K562 (cell line): Measurements from ENCODE around the gene CPED1. TPM values are rescaled to one million over a fixed set of nuclear protein-coding genes. Genes with fewer than 3 reads are reported as not detected.

Experiments used
- ATF7 ChIP-seq: fragments of 450-650 bp; IDR thresholded peaks from 2 replicates; pipeline ENCODE4 v1.7.1; 2014; ENCODE audit warnings: mild to moderate bottlenecking, moderate library complexity
- ETV6 ChIP-seq, 3 experiments: fragments of 150-350 bp in 1 of 3; sonication (generic) in 1 of 3; formaldehyde crosslinking in 1 of 3; IDR thresholded peaks; 2 replicates each; pipeline versions ENCODE4 v1.6.1 to v1.8.0; 2014 to 2022; ENCODE audit warnings: borderline replicate concordance in 2 of 3, low read depth in 2 of 3, antibody characterized with exemption in 1 of 3, low read length in 1 of 3, mild to moderate bottlenecking in 1 of 3, missing genetic modification reagents in 1 of 3
- NFRKB ChIP-seq: fragments of 450-650 bp; IDR thresholded peaks from 2 replicates; pipeline ENCODE4 v1.6.1; 2016; ENCODE audit warnings: low read depth
- NR2F6 ChIP-seq: fragments of 450-650 bp; formaldehyde crosslinking; IDR thresholded peaks from 2 replicates; pipeline ENCODE4 v1.4.0; 2020; ENCODE audit warnings: mild to moderate bottlenecking
- RB1 ChIP-seq: fragments of 450-650 bp; IDR thresholded peaks from 2 replicates; pipeline ENCODE4 v1.6.1; 2017; ENCODE audit warnings: low read depth, mild to moderate bottlenecking
- SMAD4 ChIP-seq: fragments of 250-450 bp; sonication (Bioruptor Pico); conservative IDR thresholded peaks from 2 replicates; pipeline ENCODE4 v1.8.0; 2021; ENCODE audit warnings: inconsistent platforms, mild to moderate bottlenecking, moderate library complexity
- STAG1 ChIP-seq: sonication (generic); formaldehyde crosslinking; IDR thresholded peaks from 2 replicates; pipeline ENCODE4 v1.5.0; 2020; ENCODE audit warnings: missing genetic modification reagents, borderline replicate concordance
- polyA plus RNA-seq, 8 experiments: library from polyadenylated mRNA; depleted of rRNA in 4 of 8; stranded (reverse) in 5 of 8; unstranded in 3 of 8; fragments of >200 nt; fragmentation: Nextera tagmentation in 2 of 8; fragmentation: Illumina TruSeq in 1 of 8; extraction: Ambion mirVana in 2 of 8; extraction: Trizol in 1 of 8; gene quantifications; 2 replicates each; pipeline versions ENCODE4 v1.2.1 to v1.2.3, GENCODE V29; 2011 to 2014; ENCODE audit warnings: inconsistent platforms in 1 of 8, missing spikeins in 1 of 8
- total RNA-seq, 7 experiments: library from RNA; depleted of rRNA in 6 of 7; stranded (reverse); fragments of >200 nt in 6 of 7; fragmentation: Illumina TruSeq in 2 of 7; extraction: Trizol in 2 of 7; gene quantifications; 2 replicates each; pipeline versions ENCODE4 v1.2.1 to v1.2.3, GENCODE V29; 2011 to 2021; ENCODE audit warnings: low replicate concordance in 1 of 7
- TF ChIP-seq, protein P1 (sequence below): fragments of 450-650 bp; IDR thresholded peaks from 2 replicates; pipeline ENCODE4 v1.6.1; 2014; ENCODE audit warnings: low read depth, mild to moderate bottlenecking, moderate library complexity, borderline replicate concordance
- TF ChIP-seq, protein P2 (sequence below): sonication (generic); formaldehyde crosslinking; IDR thresholded peaks from 2 replicates; pipeline ENCODE4 v1.4.0; 2020; ENCODE audit warnings: mild to moderate bottlenecking, missing genetic modification reagents
- TF ChIP-seq, protein P3 (sequence below): sonication (generic); IDR thresholded peaks from 2 replicates; pipeline ENCODE4 v1.6.1; 2016

CPED1 gene
- total and polyA plus RNA-seq, 9 of the 15 experiments (the other 6 are each of a cell fraction or from before 2014, with no cell fraction given) = 195 to 393 (median 290) TPM

DNA sequence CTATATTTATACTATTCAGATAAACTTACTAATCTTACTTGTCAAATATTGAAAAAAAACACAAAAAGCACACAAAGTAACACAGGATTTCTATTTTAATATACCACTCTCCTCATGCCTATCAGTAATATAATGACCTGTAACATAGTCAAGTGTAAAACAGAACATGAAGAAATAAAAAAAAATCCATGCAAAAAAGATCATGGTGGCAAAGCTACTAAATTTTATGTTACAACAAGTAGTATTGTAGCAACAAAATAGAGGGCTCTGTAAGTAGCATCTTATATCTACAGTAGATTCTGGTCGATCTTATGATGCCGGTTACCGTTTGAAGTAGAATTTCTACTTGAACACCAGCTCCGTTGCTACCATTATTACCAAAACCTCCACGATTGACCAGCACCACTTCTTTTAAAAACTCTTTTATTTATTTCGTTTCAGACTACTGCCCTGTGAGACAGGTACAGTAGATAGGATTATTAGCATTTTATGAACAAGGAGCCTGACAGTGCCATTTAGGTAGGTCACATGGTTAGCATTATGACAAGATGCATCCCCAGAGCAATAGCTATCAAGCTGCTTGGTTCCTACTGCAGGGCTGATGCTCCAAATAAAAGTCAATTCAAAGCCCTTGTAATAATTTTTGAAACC is 2.1 kb downstream of the CPED1 start (continued):
- no peak for TF ChIP-seq ETV6 (IDR thresholded peaks at IDR 0.05; ENCODE audit: borderline replicate concordance in 1 of 2, low read depth in 2 of 2, low read length in 1 of 2)
- TF ChIP-seq ETV6 (CRISPR knock-in tag; IDR thresholded peaks at IDR 0.05; ENCODE audit: borderline replicate concordance) = no peak
- no peak for TF ChIP-seq STAG1
- TF ChIP-seq, protein P1, sequence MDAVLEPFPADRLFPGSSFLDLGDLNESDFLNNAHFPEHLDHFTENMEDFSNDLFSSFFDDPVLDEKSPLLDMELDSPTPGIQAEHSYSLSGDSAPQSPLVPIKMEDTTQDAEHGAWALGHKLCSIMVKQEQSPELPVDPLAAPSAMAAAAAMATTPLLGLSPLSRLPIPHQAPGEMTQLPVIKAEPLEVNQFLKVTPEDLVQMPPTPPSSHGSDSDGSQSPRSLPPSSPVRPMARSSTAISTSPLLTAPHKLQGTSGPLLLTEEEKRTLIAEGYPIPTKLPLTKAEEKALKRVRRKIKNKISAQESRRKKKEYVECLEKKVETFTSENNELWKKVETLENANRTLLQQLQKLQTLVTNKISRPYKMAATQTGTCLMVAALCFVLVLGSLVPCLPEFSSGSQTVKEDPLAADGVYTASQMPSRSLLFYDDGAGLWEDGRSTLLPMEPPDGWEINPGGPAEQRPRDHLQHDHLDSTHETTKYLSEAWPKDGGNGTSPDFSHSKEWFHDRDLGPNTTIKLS = no peak
- 0 out of 2 replicates have a peak, but pooled peaks have one; percentile 10 for TF ChIP-seq SMAD4 (CRISPR knock-in tag)
- no peak for TF ChIP-seq NFRKB
- TF ChIP-seq RB1 = no peak
- TF ChIP-seq, protein P2, sequence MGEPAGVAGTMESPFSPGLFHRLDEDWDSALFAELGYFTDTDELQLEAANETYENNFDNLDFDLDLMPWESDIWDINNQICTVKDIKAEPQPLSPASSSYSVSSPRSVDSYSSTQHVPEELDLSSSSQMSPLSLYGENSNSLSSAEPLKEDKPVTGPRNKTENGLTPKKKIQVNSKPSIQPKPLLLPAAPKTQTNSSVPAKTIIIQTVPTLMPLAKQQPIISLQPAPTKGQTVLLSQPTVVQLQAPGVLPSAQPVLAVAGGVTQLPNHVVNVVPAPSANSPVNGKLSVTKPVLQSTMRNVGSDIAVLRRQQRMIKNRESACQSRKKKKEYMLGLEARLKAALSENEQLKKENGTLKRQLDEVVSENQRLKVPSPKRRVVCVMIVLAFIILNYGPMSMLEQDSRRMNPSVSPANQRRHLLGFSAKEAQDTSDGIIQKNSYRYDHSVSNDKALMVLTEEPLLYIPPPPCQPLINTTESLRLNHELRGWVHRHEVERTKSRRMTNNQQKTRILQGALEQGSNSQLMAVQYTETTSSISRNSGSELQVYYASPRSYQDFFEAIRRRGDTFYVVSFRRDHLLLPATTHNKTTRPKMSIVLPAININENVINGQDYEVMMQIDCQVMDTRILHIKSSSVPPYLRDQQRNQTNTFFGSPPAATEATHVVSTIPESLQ (CRISPR knock-in tag) = 0 out of 2 replicates have a peak, but pooled peaks have one; percentile 30
- TF ChIP-seq ATF7 = 0 out of 2 replicates have a peak, but pooled peaks have one; percentile 29
- no peak for TF ChIP-seq NR2F6
- TF ChIP-seq, protein P3, sequence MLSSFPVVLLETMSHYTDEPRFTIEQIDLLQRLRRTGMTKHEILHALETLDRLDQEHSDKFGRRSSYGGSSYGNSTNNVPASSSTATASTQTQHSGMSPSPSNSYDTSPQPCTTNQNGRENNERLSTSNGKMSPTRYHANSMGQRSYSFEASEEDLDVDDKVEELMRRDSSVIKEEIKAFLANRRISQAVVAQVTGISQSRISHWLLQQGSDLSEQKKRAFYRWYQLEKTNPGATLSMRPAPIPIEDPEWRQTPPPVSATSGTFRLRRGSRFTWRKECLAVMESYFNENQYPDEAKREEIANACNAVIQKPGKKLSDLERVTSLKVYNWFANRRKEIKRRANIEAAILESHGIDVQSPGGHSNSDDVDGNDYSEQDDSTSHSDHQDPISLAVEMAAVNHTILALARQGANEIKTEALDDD = no peak
